Urinary bladder (tissue), 4 donors: ENCODE results near the gene SPRYD7. TPM values are rescaled to one million over a fixed set of nuclear protein-coding genes. Genes with fewer than 3 reads are reported as not detected.
"Not testable (repeated sequence)": the region's sequence is repeated elsewhere in the genome, so short reads cannot be mapped to it uniquely, and the experiment has no call there.

ENCODE experiments used
- DNase-seq: peaks from one replicate; pipeline ENCODE4 v3.0.0-alpha.2; 2015; ENCODE audit errors: extremely low spot score
- H3K27ac ChIP-seq: one replicate; pipeline ENCODE4 v1.5.1; 2013; ENCODE audit warnings: low read depth, mild to moderate bottlenecking, moderate library complexity
- H3K36me3 ChIP-seq: one replicate; pipeline ENCODE4 v1.6.1; 2013; ENCODE audit warnings: mild to moderate bottlenecking, moderate library complexity; ENCODE audit not compliant: insufficient read depth
- H3K4me1 ChIP-seq: one replicate; pipeline ENCODE4 v1.6.1; 2013; ENCODE audit warnings: mild to moderate bottlenecking, moderate library complexity; ENCODE audit not compliant: insufficient read depth
- H3K4me3 ChIP-seq: one replicate; pipeline ENCODE4 v1.5.1; 2013; ENCODE audit warnings: low read depth, low read length
- WGBS: extraction: QIAGEN DNeasy Blood & Tissue Kit; methylation state at CpG from one replicate; pipeline ENCODE4 v1.1.7; 2013; 5-methylcytosine and 5-hydroxymethylcytosine counted together
- polyA plus RNA-seq: library from polyadenylated mRNA; stranded (reverse); fragments of 200-250 nt; gene quantifications from one replicate; pipeline ENCODE4 v1.2.3, GENCODE V29; 2013
- total RNA-seq: library from RNA; depleted of rRNA; stranded (reverse); fragments of >200 nt; gene quantifications from one replicate; pipeline ENCODE4 v1.2.3, GENCODE V29; 2014
- donor health status: healthy with polysubstance abuse.
- donor health status: healthy.

The SPRYD7 gene
- total and polyA plus RNA-seq, 2 donors: 6.7 to 9.1 TPM

GRCh38 chr13:49918106-49918505 is 18.0 kb downstream of the SPRYD7 start:
- not testable (repeated sequence) for H3K27ac ChIP-seq, H3K4me3 ChIP-seq, H3K4me1 ChIP-seq, DNase-seq, H3K36me3 ChIP-seq
- 96% methylated on average over 8 of the region's 8 CpGs for WGBS

DNA sequence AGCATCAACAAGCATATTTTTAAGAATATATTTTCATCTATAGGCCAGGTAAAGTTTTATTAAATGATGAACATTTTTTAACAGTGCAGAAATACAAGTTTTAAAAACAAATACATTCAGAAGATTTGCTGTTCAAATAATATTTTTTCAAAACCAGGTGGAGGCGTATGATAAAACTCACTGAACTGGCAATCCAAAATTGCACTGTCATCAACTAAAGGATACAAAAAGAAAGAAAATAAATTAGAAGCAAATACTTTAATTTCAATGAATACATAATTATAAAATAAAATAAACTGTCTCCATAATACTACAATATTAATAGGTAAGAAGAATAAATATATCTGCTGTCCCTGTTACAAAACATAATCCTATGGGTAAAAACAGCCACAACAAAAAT is 21.2 kb downstream of the SPRYD7 start:
- no peak for DNase-seq
- WGBS: 98% methylated on average over 1 of the region's 1 CpG
- H3K4me1 ChIP-seq: no peaks in the 10 kb centered on the region
- H3K4me3 ChIP-seq: no peak overlapping the region
- no peak overlapping the region for H3K27ac ChIP-seq
- H3K36me3 ChIP-seq: peaks cover 5% of the 10 kb centered on the region

DNA sequence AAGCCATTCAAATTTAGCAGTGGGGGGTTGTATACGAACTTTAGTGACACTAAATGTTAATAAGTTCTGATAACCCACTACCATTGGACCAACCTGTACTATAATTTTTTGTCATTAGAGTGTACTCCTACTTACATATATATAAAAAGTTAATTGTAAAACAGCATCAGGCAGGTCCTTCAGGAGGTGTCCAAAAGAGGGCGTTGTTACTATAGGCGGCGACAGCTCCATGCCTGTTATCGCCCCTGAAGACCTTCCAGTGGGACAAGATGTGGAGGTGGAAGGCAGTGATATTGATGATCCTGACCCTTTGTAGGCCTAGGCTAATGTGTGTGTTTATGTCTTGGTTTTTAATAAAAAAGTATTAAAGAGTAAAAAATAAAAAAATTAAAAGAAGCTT is 27.5 kb downstream of the SPRYD7 start:
- DNase-seq: no peak
- 78% methylated on average over 5 of the region's 5 CpGs for WGBS
- no peak overlapping the region for H3K4me3 ChIP-seq
- no peaks in the 10 kb centered on the region for H3K36me3 ChIP-seq
- H3K27ac ChIP-seq: no peak overlapping the region
- H3K4me1 ChIP-seq: no peaks in the 10 kb centered on the region

GRCh38 chr13:49904729-49905456 is 31.2 kb downstream of the SPRYD7 start:
- Histone ChIP-seq H3K4me1 (no peaks in the 10 kb centered on the region), H3K27ac (no peak overlapping the region), H3K36me3 (no peaks in the 10 kb centered on the region), H3K4me3 (no peak overlapping the region)
- WGBS: 92% methylated on average over 5 of the region's 5 CpGs
- no peak for DNase-seq

- Histone ChIP-seq H3K4me1 (no peaks in the 10 kb centered on the region), H3K4me3 (no peak overlapping the region), H3K36me3 (no peaks in the 10 kb centered on the region), H3K27ac (no peak overlapping the region)
- no peak for DNase-seq
- 88% methylated on average over 8 of the region's 8 CpGs for WGBS
These were observed 37.3 kb downstream of the SPRYD7 start for GRCh38 chr13:49898792-49899191.

GRCh38 chr13:49897713-49898112 is 38.4 kb downstream of the SPRYD7 start:
- Histone ChIP-seq H3K4me3 (no peak overlapping the region), H3K4me1 (no peaks in the 10 kb centered on the region), H3K36me3 (no peaks in the 10 kb centered on the region), H3K27ac (no peak overlapping the region)
- no peak for DNase-seq
- WGBS: 86% methylated on average over 3 of the region's 3 CpGs

DNA sequence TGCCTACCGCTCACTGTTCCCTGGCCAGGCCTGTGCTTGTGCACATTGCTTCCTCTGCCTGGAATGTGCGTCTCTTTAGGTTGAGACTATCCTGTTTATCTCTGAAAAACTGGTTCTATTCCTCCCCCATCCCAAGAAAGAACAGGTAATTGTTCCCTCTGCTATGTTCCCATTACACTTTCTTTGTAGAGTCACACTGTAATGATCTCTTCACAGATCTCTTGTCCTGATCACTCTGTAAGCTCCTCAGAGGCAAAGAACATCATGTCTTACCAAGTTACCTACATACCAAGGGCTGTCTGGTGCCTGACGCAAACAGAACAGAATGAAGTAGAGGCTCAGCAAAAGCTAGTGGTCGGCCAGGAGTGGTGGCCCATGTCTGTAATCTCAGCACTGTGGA is 40.3 kb downstream of the SPRYD7 start:
- no peak overlapping the region for H3K27ac ChIP-seq
- no peak for DNase-seq
- no peak overlapping the region for H3K4me3 ChIP-seq
- 92% methylated on average over 4 of the region's 4 CpGs for WGBS
- no peaks in the 10 kb centered on the region for H3K4me1 ChIP-seq
- H3K36me3 ChIP-seq: no peaks in the 10 kb centered on the region

- Histone ChIP-seq H3K27ac (no peak overlapping the region), H3K36me3 (no peaks in the 10 kb centered on the region), H3K4me3 (no peak overlapping the region), H3K4me1 (no peaks in the 10 kb centered on the region)
- no peak for DNase-seq
- 96% methylated on average over 3 of the region's 3 CpGs for WGBS
These were observed 42.5 kb downstream of the SPRYD7 start for GRCh38 chr13:49893591-49893990.

- no peak for DNase-seq
- 93% methylated on average over 15 of the region's 15 CpGs for WGBS
- Histone ChIP-seq H3K4me3 (no peak overlapping the region), H3K36me3 (no peaks in the 10 kb centered on the region), H3K4me1 (no peaks in the 10 kb centered on the region), H3K27ac (no peak overlapping the region)
These were observed 45.8 kb downstream of the SPRYD7 start for GRCh38 chr13:49890376-49890775.

DNA sequence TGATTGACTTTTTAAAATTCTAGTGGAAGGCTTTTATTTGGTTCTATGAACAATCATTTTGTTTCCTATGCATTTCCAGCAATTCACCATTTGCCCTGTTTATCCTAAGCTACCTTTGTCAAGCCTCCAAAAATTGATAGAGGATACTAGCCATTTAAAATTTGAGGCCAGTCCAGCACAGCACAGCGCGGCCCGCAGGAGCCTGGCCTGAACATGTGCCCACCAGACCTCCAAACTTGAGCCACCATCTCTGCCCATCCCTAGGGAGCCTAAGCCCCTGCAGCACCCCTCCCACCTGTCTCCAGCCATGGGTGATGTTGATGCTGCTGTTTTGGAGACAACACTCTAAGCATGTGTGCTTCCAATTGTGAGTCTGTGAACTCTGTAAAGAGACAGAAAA is 57.5 kb downstream of the SPRYD7 start:
- no peaks in the 10 kb centered on the region for H3K4me1 ChIP-seq
- DNase-seq: no peak
- no peaks in the 10 kb centered on the region for H3K36me3 ChIP-seq
- H3K27ac ChIP-seq: no peak overlapping the region
- H3K4me3 ChIP-seq: no peak overlapping the region
- 98% methylated on average over 3 of the region's 3 CpGs for WGBS

DNA sequence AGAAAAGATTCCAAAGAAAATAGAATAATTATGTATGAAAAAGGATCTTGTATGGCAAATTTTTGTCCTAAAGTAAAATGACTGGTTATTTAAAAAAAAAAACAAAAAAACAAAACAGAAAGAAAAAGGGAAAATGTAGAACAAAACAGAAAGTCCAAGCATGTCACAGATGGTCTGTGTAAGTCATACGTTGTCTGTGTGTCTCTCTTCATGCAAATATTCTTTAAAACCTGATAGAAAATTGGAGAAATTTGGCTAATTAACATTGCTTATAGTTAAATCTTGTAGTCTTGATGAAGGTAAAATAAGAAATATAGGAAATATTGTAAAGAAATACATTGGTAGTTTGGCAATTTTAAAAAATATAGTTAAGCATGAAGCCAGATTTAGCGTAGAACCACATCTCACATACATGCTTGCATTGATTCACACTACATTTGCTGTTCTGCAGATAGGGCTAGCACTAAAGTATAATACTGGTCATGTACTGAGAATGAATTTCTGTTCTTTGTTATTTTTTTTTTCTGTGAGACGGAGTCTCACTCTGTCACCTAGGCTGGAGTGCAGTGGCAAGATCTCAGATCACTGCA is 58.4 kb downstream of the SPRYD7 start:
- DNase-seq: no peak
- H3K27ac ChIP-seq: no peak overlapping the region
- 75% methylated on average over 3 of the region's 3 CpGs for WGBS
- H3K4me1 ChIP-seq: no peaks in the 10 kb centered on the region
- H3K36me3 ChIP-seq: no peaks in the 10 kb centered on the region
- H3K4me3 ChIP-seq: no peak overlapping the region

- no peak overlapping the region for H3K4me3 ChIP-seq
- 91% methylated on average over 3 of the region's 3 CpGs for WGBS
- no peak overlapping the region for H3K27ac ChIP-seq
- H3K36me3 ChIP-seq: no peaks in the 10 kb centered on the region
- DNase-seq: no peak
- H3K4me1 ChIP-seq: no peaks in the 10 kb centered on the region
These were observed 61.7 kb downstream of the SPRYD7 start for GRCh38 chr13:49874430-49874829.

GRCh38 chr13:49869519-49869918 is 66.6 kb downstream of the SPRYD7 start:
- H3K4me1 ChIP-seq: no peaks in the 10 kb centered on the region
- no peaks in the 10 kb centered on the region for H3K36me3 ChIP-seq
- DNase-seq: no peak
- 47% methylated on average over 3 of the region's 3 CpGs for WGBS
- no peak overlapping the region for H3K4me3 ChIP-seq
- H3K27ac ChIP-seq: no peak overlapping the region

- Histone ChIP-seq H3K4me3 (no peak overlapping the region), H3K27ac (no peak overlapping the region), H3K36me3 (no peaks in the 10 kb centered on the region), H3K4me1 (no peaks in the 10 kb centered on the region)
- no peak for DNase-seq
- 83% methylated on average over 8 of the region's 8 CpGs for WGBS
These were observed 68.3 kb downstream of the SPRYD7 start for GRCh38 chr13:49867834-49868233.
